Liver (tissue), 3 donors: ENCODE results near the gene TCERG1.

Experiments
- ATF3 ChIP-seq: IDR thresholded peaks from 2 replicates; pipeline ENCODE4 v1.6.1; 2016; ENCODE audit warnings: antibody characterized with exemption
- EGR1 ChIP-seq, 2 donors: IDR thresholded peaks; 2 replicates each; pipeline ENCODE4 v1.6.1; 2016 to 2018; ENCODE audit warnings: antibody characterized with exemption in 2 of 2, low read depth in 2 of 2
- FOXA1 ChIP-seq: IDR thresholded peaks from 2 replicates; pipeline ENCODE4 v1.6.1; 2016; ENCODE audit warnings: antibody characterized with exemption
- GABPA ChIP-seq, 2 donors: IDR thresholded peaks in 1 of 2; conservative IDR thresholded peaks in 1 of 2; 2 replicates each; pipeline ENCODE4 v1.6.1; 2016; ENCODE audit warnings: antibody characterized with exemption in 2 of 2, mild to moderate bottlenecking in 1 of 2, moderate library complexity in 1 of 2
- JUND ChIP-seq, 2 donors: IDR thresholded peaks; 2 replicates each; pipeline ENCODE4 v1.6.1; 2016; ENCODE audit warnings: antibody characterized with exemption in 2 of 2
- MAX ChIP-seq: IDR thresholded peaks from 2 replicates; pipeline ENCODE4 v1.6.1; 2016; ENCODE audit warnings: antibody characterized with exemption
- RAD21 ChIP-seq, 2 donors: IDR thresholded peaks; 2 replicates each; pipeline ENCODE4 v1.6.1; 2016; ENCODE audit warnings: antibody characterized with exemption in 2 of 2, mild to moderate bottlenecking in 2 of 2
- REST ChIP-seq: IDR thresholded peaks from 2 replicates; pipeline ENCODE4 v1.6.1; 2016; ENCODE audit warnings: antibody characterized with exemption, mild to moderate bottlenecking
- SP1 ChIP-seq: IDR thresholded peaks from 2 replicates; pipeline ENCODE4 v1.6.1; 2018; ENCODE audit warnings: antibody characterized with exemption, mild to moderate bottlenecking
- TAF1 ChIP-seq: conservative IDR thresholded peaks from 2 replicates; pipeline ENCODE4 v1.6.1; 2016; ENCODE audit warnings: antibody characterized with exemption, mild to moderate bottlenecking
- YY1 ChIP-seq: IDR thresholded peaks from 2 replicates; pipeline ENCODE4 v1.6.1; 2016; ENCODE audit warnings: antibody characterized with exemption, mild to moderate bottlenecking
- ZBTB33 ChIP-seq: IDR thresholded peaks from 2 replicates; pipeline ENCODE4 v1.6.1; 2016; ENCODE audit warnings: antibody characterized with exemption
- TF ChIP-seq, protein P1 (sequence below): fragments of 150-350 bp; IDR thresholded peaks from 2 replicates; pipeline ENCODE4 v1.5.1; 2017; ENCODE audit warnings: improper control_type of control experiment, low read depth, low read length; ENCODE audit not compliant: missing input control
- donor health status: healthy.
- donor health status: healthy.

DNA sequence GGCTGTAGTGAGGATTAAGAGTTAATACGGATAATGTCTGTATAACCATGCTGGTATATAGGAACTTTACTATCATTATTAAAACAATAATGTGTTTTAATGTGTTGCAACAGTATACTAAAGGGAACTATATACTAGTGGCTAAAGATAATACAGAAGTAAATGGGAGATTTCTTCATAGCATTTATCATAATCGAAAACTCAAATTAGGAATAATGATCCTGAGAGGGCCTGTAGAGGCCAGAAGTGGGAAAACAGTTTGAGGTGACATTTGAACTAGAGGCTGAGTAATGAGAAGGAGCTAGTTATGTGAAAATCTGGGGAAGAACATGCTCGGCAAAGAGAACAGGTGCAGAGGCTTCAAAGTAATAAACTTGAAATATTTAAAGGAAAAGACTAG is 2.9 kb downstream of the TCERG1 start:
- TF ChIP-seq, protein P1, sequence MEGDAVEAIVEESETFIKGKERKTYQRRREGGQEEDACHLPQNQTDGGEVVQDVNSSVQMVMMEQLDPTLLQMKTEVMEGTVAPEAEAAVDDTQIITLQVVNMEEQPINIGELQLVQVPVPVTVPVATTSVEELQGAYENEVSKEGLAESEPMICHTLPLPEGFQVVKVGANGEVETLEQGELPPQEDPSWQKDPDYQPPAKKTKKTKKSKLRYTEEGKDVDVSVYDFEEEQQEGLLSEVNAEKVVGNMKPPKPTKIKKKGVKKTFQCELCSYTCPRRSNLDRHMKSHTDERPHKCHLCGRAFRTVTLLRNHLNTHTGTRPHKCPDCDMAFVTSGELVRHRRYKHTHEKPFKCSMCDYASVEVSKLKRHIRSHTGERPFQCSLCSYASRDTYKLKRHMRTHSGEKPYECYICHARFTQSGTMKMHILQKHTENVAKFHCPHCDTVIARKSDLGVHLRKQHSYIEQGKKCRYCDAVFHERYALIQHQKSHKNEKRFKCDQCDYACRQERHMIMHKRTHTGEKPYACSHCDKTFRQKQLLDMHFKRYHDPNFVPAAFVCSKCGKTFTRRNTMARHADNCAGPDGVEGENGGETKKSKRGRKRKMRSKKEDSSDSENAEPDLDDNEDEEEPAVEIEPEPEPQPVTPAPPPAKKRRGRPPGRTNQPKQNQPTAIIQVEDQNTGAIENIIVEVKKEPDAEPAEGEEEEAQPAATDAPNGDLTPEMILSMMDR, result no peak
- TF ChIP-seq REST, result no peak
- TF ChIP-seq FOXA1, result no peak
- TF ChIP-seq RAD21 (IDR thresholded peaks at IDR 0.05), result no peak
- no peak for TF ChIP-seq ZBTB33
- TF ChIP-seq YY1, result no peak
- no peak for TF ChIP-seq JUND (IDR thresholded peaks at IDR 0.05)
- no peak for TF ChIP-seq ATF3
- TF ChIP-seq GABPA (IDR thresholded peaks at IDR 0.05 in 1 of 2, conservative IDR thresholded peaks at IDR 0.05 in 1 of 2), result no peak
- no peak for TF ChIP-seq EGR1 (IDR thresholded peaks at IDR 0.05; ENCODE audit: low read depth in 2 of 2)
- no peak for TF ChIP-seq TAF1
- no peak for TF ChIP-seq SP1
- TF ChIP-seq MAX, result no peak
